Activated CD8-positive, alpha-beta T cell treated with anti-CD3 and anti-CD28 coated beads for 36 hours (primary cell): ENCODE measurements around the gene LAGE3. TPM values are rescaled to one million over a fixed set of nuclear protein-coding genes. Genes with fewer than 3 reads are reported as not detected.
A peak's percentile ranks its signal among the peaks of the same experiment; 100 is the strongest.

Source experiments
- ATAC-seq: fragments of 200-7000 bp; cut with Tn5 transposase; one replicate; pipeline ENCODE4 v1.10.0; 2021; ENCODE audit warnings: mild to moderate bottlenecking, moderate library complexity
- CTCF ChIA-PET: fragments of 350-600 bp; sonication (Branson Sonifier 250); formaldehyde crosslinking; loops from one replicate; lab custom pipeline; 2021; ENCODE audit warnings: antibody characterized with exemption; lab: Charles Lee
- POLR2A ChIA-PET: fragments of 350-600 bp; sonication (Branson Sonifier 250); formaldehyde crosslinking; loops from one replicate; lab custom pipeline; 2021; ENCODE audit warnings: antibody characterized with exemption; lab: Charles Lee
- DNase-seq: peaks from one replicate; pipeline ENCODE4 v3.0.0-alpha.2; 2020
- H3K27ac Mint-ChIP-seq: one replicate; pipeline ENCODE4 v1.8.0; 2021; ENCODE audit warnings: mild to moderate bottlenecking, mixed read lengths
- H3K27me3 Mint-ChIP-seq: one replicate; pipeline ENCODE4 v1.8.0; 2021; ENCODE audit warnings: mixed read lengths
- H3K36me3 Mint-ChIP-seq: one replicate; pipeline ENCODE4 v1.8.0; 2021; ENCODE audit warnings: low read depth, mixed read lengths
- H3K4me1 Mint-ChIP-seq: one replicate; pipeline ENCODE4 v1.8.0; 2021; ENCODE audit warnings: low read depth, mixed read lengths
- H3K4me3 Mint-ChIP-seq: one replicate; pipeline ENCODE4 v1.8.0; 2021; ENCODE audit warnings: mild to moderate bottlenecking, moderate library complexity, mixed read lengths
- H3K9me3 Mint-ChIP-seq: one replicate; pipeline ENCODE4 v1.8.0; 2021; ENCODE audit warnings: mixed read lengths
- CTCF ChIP-seq: fragments of 200-600 bp; IDR thresholded peaks from one replicate; pipeline ENCODE4 v1.8.0; 2022; ENCODE audit warnings: antibody characterized with exemption, mild to moderate bottlenecking
- intact Hi-C: fragments of 100-400 bp; cut with micrococcal nuclease; formaldehyde crosslinking; loops from one replicate; pipeline ENCODE4 v1.10.0; 2022
- total RNA-seq, 2 experiments: library from RNA; stranded (reverse); gene quantifications; one replicate each; pipeline ENCODE4 v1.2.3, GENCODE V29; 2021

Gene LAGE3
- total RNA-seq, 2 experiments from 2014 or later = 49.8 to 50.1 TPM

GRCh38 chrX:154489182-154489581 is 10.1 kb upstream of the LAGE3 start:
- peaks cover 11% of the 10 kb centered on the region for H3K36me3 Mint-ChIP-seq
- peaks cover 21% of the 10 kb centered on the region for H3K4me1 Mint-ChIP-seq
- DNase-seq (no peak), ATAC-seq (no peak)
- H3K27me3 Mint-ChIP-seq = no peaks in the 10 kb centered on the region
- peak overlapping the region; percentile 89 for H3K4me3 Mint-ChIP-seq
- intact Hi-C loops = no loop called here
- CTCF ChIA-PET = interaction anchor here (0.9 to 2.0 kb wide), 4 partner anchors 8 to 116 kb away, joined by 3 to 5 read pairs (median 4); no protein-coding TSS in a partner anchor
- POLR2A ChIA-PET = interaction anchor here (0.7 to 2.6 kb wide), 7 partner anchors 8 to 90 kb away, joined by 3 to 16 read pairs (median 3); partner anchors contain the start of gene RPL10
- TF ChIP-seq CTCF = no peak
- H3K9me3 Mint-ChIP-seq = no peaks in the 10 kb centered on the region
- H3K27ac Mint-ChIP-seq = peak overlapping the region; percentile 90

GRCh38 chrX:154488336-154489075 is 9.4 kb upstream of the LAGE3 start:
- no peaks in the 10 kb centered on the region for H3K9me3 Mint-ChIP-seq
- POLR2A ChIA-PET = interaction anchor here (0.9 to 2.6 kb wide), 6 partner anchors 9 to 89 kb away, joined by 3 to 16 read pairs (median 4); partner anchors contain the start of gene RPL10
- CTCF ChIA-PET = no interaction called here

GRCh38 chrX:154487518-154488290 is 8.6 kb upstream of the LAGE3 start:
- POLR2A ChIA-PET = interaction anchor here (0.9 to 2.6 kb wide), 4 partner anchors 10 to 88 kb away, joined by 3 to 16 read pairs (median 3); partner anchors contain the start of gene RPL10
- Mint-ChIP-seq H3K4me1 (peaks cover 29% of the 10 kb centered on the region), H3K27ac (no peak overlapping the region), H3K27me3 (no peaks in the 10 kb centered on the region), H3K36me3 (peaks cover 18% of the 10 kb centered on the region), H3K4me3 (peak overlapping the region; percentile 71), H3K9me3 (no peaks in the 10 kb centered on the region)
- DNase-seq (no peak), ATAC-seq (no peak)
- CTCF ChIA-PET = interaction anchor here (1.2 kb wide), 1 partner anchor 48 kb away, joined by 3 read pairs; no protein-coding TSS in a partner anchor
- intact Hi-C loops = no loop called here
- no peak for TF ChIP-seq CTCF

More at GRCh38 chrX:154488336-154489075, 9.4 kb upstream of the LAGE3 start:
- H3K36me3 Mint-ChIP-seq = peaks cover 16% of the 10 kb centered on the region
- intact Hi-C loops = no loop called here
- ATAC-seq = no peak
- no peaks in the 10 kb centered on the region for H3K27me3 Mint-ChIP-seq
- DNase-seq = no peak
- peak overlapping the region; percentile 89 for H3K4me3 Mint-ChIP-seq
- H3K27ac Mint-ChIP-seq = peak overlapping the region; percentile 46
- no peak for TF ChIP-seq CTCF
- H3K4me1 Mint-ChIP-seq = peaks cover 25% of the 10 kb centered on the region

- ATAC-seq (peak; percentile 24), DNase-seq (peak; percentile 70)
- H3K4me1 Mint-ChIP-seq = peaks cover 29% of the 10 kb centered on the region
- intact Hi-C loops = no loop called here
- no peaks in the 10 kb centered on the region for H3K9me3 Mint-ChIP-seq
- ChIA-PET POLR2A (interaction anchor here (0.9 to 1.6 kb wide), 10 partner anchors 9 to 86 kb away, joined by 3 to 5 read pairs (median 3); no protein-coding TSS in a partner anchor), CTCF (interaction anchor here (1.2 kb wide), 1 partner anchor 49 kb away, joined by 3 read pairs; no protein-coding TSS in a partner anchor)
- no peak for TF ChIP-seq CTCF
- no peaks in the 10 kb centered on the region for H3K27me3 Mint-ChIP-seq
- H3K36me3 Mint-ChIP-seq = peaks cover 18% of the 10 kb centered on the region
- peak within 1 kb of the TSS; percentile 71 for H3K4me3 Mint-ChIP-seq
- peak within 1 kb of the TSS; percentile 72 for H3K27ac Mint-ChIP-seq
These were observed 7.5 kb upstream of the LAGE3 start, which contains the start of gene UBL4A for GRCh38 chrX:154486396-154487207. UBL4A (minus strand) TSS chrX:154486615; CDS start chrX:154486584, 31 bp downstream.
